DOHH2 (cell line): ENCODE measurements around the gene CACNA2D2.

ENCODE experiments used
- CTCF ChIP-seq: fragments of 200-600 bp; sonication (generic); IDR thresholded peaks from one replicate; pipeline ENCODE4 v1.5.1; 2014; ENCODE audit warnings: antibody characterized with exemption, mild to moderate bottlenecking, low read depth, low read length; ENCODE audit not compliant: poor library complexity, severe bottlenecking
- EZH2phosphoT487 ChIP-seq: fragments of 200-600 bp; sonication (generic); IDR thresholded peaks from 2 replicates; pipeline ENCODE4 v1.6.1; 2017; ENCODE audit warnings: borderline replicate concordance, mild to moderate bottlenecking, antibody characterized with exemption, low read length, moderate library complexity, mixed read lengths

GRCh38 chr3:50353245-50354004, 150.0 kb downstream of the CACNA2D2 start:
- TF ChIP-seq CTCF (no peak), EZH2phosphoT487 (no peak)
